Measurements from ENCODE around the gene ADCK1. TPM values are rescaled to one million over a fixed set of nuclear protein-coding genes. Genes with fewer than 3 reads are reported as not detected.

ADCK1 gene
- total and polyA plus RNA-seq, 9 of the 15 experiments (the other 6 are each of a cell fraction or from before 2014, with no cell fraction given) = 2.8 to 8.9 (median 4.3) TPM

DNA sequence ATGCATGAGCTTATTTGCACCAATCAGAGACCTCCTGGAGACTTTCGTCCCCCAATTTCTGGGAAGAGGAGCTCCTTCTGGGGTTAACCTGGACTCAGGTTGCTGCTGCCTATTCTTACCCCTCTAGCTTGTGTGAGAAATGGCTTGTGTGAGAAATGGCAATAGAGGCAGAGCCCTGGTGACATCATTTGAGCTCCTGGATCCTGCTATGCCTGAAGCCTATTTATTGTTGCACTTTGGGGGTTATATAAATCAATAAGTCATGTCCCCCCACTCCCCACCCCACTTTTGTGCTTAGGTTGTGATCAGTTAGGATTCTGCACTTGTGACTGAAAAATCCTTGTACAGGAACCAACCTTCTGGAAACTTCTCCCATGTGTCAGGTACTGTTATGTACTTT is 167.2 kb downstream of the ADCK1 start:
- DNase-seq (ENCODE audit: extremely low read depth in 1 of 4, low spot score in 3 of 4) (no peak), ATAC-seq (no peak), FAIRE-seq (no peak)
- in situ Hi-C loops (cut with MboI) (no loop called here), intact Hi-C loops (cut with micrococcal nuclease) (loop anchor here (10.0 kb wide), 1 partner anchor 312 kb away; no protein-coding TSS in a partner anchor)
- TF ChIP-seq, protein P1, sequence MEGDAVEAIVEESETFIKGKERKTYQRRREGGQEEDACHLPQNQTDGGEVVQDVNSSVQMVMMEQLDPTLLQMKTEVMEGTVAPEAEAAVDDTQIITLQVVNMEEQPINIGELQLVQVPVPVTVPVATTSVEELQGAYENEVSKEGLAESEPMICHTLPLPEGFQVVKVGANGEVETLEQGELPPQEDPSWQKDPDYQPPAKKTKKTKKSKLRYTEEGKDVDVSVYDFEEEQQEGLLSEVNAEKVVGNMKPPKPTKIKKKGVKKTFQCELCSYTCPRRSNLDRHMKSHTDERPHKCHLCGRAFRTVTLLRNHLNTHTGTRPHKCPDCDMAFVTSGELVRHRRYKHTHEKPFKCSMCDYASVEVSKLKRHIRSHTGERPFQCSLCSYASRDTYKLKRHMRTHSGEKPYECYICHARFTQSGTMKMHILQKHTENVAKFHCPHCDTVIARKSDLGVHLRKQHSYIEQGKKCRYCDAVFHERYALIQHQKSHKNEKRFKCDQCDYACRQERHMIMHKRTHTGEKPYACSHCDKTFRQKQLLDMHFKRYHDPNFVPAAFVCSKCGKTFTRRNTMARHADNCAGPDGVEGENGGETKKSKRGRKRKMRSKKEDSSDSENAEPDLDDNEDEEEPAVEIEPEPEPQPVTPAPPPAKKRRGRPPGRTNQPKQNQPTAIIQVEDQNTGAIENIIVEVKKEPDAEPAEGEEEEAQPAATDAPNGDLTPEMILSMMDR (IDR thresholded peaks at IDR 0.05 in 2 of 3, conservative IDR thresholded peaks at IDR 0.05 in 1 of 3; ENCODE audit: insufficient read depth in 2 of 3, low read depth in 1 of 3, low read length in 3 of 3) = no peak
- TF ChIP-seq DIDO1 (tag; IDR thresholded peaks at IDR 0.05; ENCODE audit: low read depth) (no peak), LARP7 (IDR thresholded peaks at IDR 0.05) (no peak), RBM14 (IDR thresholded peaks at IDR 0.05; ENCODE audit: borderline replicate concordance, insufficient read depth, low read depth, low read length) (no peak)
- TF ChIP-seq, protein P2, sequence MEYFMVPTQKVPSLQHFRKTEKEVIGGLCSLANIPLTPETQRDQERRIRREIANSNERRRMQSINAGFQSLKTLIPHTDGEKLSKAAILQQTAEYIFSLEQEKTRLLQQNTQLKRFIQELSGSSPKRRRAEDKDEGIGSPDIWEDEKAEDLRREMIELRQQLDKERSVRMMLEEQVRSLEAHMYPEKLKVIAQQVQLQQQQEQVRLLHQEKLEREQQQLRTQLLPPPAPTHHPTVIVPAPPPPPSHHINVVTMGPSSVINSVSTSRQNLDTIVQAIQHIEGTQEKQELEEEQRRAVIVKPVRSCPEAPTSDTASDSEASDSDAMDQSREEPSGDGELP (CRISPR knock-in tag; IDR thresholded peaks at IDR 0.05; ENCODE audit: borderline replicate concordance) = no peak
- no peak overlapping the region for H3K9ac ChIP-seq (ENCODE audit: insufficient read depth in 1 of 2, low read depth in 2 of 2, low read length in 2 of 2)
- 75% methylated on average over 1 of the region's 1 CpG for WGBS (ENCODE audit: insufficient coverage, low coverage, missing lambda C conversion rate)
- H3K9me1 ChIP-seq (ENCODE audit: control insufficient read depth, insufficient read depth, low read length) = no peaks in the 10 kb centered on the region
- no TSS peak for BruUV-seq (replicated peaks)
- POLR2A ChIA-PET = interaction anchor here (0.6 kb wide), 2 partner anchors 12 to 17 kb away, joined by 3 read pairs; no protein-coding TSS in a partner anchor
- no peak overlapping the region for H3K4me3 ChIP-seq
- no peak overlapping the region for H3K27ac ChIP-seq (ENCODE audit: extremely low read depth, low read depth, low read length)
- no peak overlapping the region for H3K4me2 ChIP-seq (ENCODE audit: insufficient read depth, low read length)
- no peaks in the 10 kb centered on the region for H3K79me2 ChIP-seq (ENCODE audit: control insufficient read depth, insufficient read depth, low read length)
- CTCF ChIA-PET (ENCODE audit: low intra/inter-chr PET ratio) = no interaction called here
- peaks cover 7 to 10% of the 10 kb centered on the region in 2 experiments; a peak in 4 of 5 replicates for H3K4me1 ChIP-seq (replicated peaks in 1 of 2; ENCODE audit: control insufficient read depth in 2 of 2, insufficient read depth in 2 of 2, low read length in 2 of 2)
- H3K27me3 ChIP-seq (ENCODE audit: control insufficient read depth in 2 of 2, insufficient read depth in 2 of 2, low read length in 2 of 2) = no peaks in the 10 kb centered on the region
- no peaks in the 10 kb centered on the region for H3K9me3 ChIP-seq (replicated peaks; ENCODE audit: control insufficient read depth, insufficient read depth, low read depth, low read length)
- no peaks in the 10 kb centered on the region for H4K20me1 ChIP-seq (replicated peaks; ENCODE audit: control insufficient read depth, insufficient read depth, low read length)
- no peak overlapping the region for H2AFZ ChIP-seq (ENCODE audit: low read depth, low read length)
- H3K36me3 ChIP-seq (ENCODE audit: control insufficient read depth, insufficient read depth, low read length) = no peaks in the 10 kb centered on the region

All from K562 (cell line).